Epithelial cell of proximal tubule (primary cell): ENCODE measurements around the gene RNASET2. TPM values are rescaled to one million over a fixed set of nuclear protein-coding genes. Genes with fewer than 3 reads are reported as not detected.

Experiments used
- DNase-seq: peaks from one replicate; pipeline ENCODE4 v3.0.0-alpha.2; 2011; ENCODE audit warnings: low read depth
- H3K4me3 ChIP-seq: 2 replicates; pipeline ENCODE4 v1.5.1; 2011; ENCODE audit warnings: low read depth, mild to moderate bottlenecking, low read length
- total RNA-seq: library from RNA; depleted of rRNA; stranded (reverse); fragments of >200 nt; gene quantifications from 2 replicates; pipeline ENCODE4 v1.2.3, GENCODE V29; 2015
- TF ChIP-seq, protein P1 (sequence below): conservative IDR thresholded peaks from 2 replicates; pipeline ENCODE4 v1.5.1; 2012; ENCODE audit warnings: low read depth, mild to moderate bottlenecking, low read length

RNASET2 gene
- total RNA-seq, 1 donor from 2014 or later, result 358 TPM

DNA sequence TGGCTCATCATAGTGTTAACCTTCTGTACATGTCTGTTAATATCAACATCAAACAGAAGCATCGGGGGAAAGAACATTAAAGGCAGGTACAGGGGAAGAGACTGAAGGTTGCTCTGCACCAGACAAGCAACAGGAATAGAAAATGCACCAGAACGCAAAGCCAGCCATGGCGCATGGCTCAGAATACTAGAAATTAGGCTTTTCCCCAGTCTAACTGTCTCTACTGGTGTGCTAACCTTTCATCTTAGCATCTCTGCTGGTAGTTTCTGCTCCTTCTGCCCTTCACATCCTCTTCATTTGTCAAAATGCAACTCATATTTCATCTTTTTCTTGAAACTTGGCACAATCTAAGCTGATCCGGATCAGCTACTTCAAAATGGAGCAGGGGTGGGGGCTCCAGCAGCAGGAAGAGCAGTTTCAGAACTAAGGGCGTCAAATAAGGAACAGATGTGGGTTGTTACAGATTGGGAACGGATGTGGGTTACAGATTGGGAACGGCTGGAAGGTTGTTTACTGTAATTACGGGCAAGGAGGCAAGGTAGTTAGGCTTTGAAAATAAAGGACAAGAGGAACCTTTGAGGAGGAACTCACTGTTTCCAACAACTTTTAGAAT lies 13.1 kb upstream of the RNASET2 start:
- TF ChIP-seq, protein P1, sequence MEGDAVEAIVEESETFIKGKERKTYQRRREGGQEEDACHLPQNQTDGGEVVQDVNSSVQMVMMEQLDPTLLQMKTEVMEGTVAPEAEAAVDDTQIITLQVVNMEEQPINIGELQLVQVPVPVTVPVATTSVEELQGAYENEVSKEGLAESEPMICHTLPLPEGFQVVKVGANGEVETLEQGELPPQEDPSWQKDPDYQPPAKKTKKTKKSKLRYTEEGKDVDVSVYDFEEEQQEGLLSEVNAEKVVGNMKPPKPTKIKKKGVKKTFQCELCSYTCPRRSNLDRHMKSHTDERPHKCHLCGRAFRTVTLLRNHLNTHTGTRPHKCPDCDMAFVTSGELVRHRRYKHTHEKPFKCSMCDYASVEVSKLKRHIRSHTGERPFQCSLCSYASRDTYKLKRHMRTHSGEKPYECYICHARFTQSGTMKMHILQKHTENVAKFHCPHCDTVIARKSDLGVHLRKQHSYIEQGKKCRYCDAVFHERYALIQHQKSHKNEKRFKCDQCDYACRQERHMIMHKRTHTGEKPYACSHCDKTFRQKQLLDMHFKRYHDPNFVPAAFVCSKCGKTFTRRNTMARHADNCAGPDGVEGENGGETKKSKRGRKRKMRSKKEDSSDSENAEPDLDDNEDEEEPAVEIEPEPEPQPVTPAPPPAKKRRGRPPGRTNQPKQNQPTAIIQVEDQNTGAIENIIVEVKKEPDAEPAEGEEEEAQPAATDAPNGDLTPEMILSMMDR, result no peak
- DNase-seq, result no peak
- H3K4me3 ChIP-seq, result no peak overlapping the region

DNA sequence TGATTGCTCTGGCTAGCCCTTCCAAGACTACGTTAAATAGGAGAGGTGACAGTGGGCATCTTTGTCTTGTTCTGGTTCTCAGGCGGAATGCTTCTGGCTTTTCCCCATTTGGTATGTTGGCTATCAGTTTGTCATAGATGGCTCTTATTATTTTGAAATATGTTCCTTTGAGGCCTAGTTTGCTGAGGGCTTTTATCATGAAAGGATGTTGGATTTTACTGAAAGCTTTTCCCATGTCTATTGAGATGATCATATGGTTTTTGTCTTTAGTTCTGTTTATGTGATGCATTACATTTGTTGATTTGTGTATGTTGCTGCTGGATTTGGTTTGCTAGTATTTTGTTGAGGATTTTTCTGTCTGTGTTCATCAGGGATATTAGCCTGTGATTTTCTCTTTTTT lies 9.9 kb upstream of the RNASET2 start:
- no peak overlapping the region for H3K4me3 ChIP-seq
- DNase-seq, result no peak
- TF ChIP-seq, protein P1, result no peak

DNA sequence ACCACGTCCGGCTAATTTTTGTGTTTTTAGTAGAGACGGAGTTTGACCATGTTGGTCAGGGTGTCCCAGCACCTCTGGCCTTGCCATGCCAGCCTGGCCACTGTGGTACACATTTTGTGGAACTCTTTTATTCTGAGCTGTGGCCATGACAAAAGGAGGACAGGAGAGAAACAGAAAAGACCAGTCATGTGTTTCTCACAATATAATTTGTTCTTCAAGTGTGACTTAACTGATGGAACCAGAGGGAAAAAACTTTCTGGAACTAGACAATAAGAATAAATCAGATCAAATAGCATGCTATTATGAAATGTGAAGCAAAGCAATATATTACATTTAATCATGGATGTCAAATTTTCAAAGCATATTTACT lies 4.2 kb upstream of the RNASET2 start:
- TF ChIP-seq, protein P1, result no peak

DNA sequence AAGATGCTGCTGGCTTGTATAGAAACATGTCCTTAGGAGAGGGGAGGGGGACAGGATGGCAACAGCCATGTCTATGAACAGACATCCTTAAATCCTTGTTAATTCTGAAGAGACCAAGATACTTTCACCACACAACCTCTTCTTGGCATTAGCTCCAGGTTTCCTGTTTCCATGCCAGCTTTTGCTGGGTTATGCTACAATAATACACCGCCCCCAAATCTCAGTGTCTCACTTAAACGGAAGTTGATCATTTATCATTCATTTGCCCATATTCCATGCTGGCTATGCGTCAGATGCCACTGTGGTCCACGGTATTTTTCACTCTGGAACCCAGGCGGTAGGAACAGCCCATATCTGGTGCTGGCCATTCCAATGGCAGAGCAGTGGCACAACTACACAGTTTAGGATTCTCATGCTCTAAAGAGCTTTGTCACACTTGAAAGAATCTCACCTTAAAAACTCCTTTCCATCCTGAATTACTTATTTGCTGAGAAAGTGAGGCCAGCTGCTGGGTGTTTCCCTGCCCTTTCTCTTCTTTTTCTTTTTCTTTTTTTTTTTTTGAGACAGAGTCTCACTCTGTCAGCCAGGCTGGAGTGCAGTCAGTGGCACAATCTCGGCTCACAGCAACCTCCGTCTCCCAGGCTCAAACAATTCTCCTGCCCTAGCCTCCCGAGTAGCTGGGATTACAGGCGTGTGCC lies 3.7 kb upstream of the RNASET2 start:
- TF ChIP-seq, protein P1, result no peak
- no peak for DNase-seq
- H3K4me3 ChIP-seq, result no peak overlapping the region

More for the DNA sequence above, 4.2 kb upstream of the RNASET2 start:
- no peak for DNase-seq
- H3K4me3 ChIP-seq, result no peak overlapping the region

GRCh38 chr6:166958926-166959861 lies 2.8 kb upstream of the RNASET2 start:
- TF ChIP-seq, protein P1, result no peak
- no peak for DNase-seq
- no peak overlapping the region for H3K4me3 ChIP-seq

DNA sequence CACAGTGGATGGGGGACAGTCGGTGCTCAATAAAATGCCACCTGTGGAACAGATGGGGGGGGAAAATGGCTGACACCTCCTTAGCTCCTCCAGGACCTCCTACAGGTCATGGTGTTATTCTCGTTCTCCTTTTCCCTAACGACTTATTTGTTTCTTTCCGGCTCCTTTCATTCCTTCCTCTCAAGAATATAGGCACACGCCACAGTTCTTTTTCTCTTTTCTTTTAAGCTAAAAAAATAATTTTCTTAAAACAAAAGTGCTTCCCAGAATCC lies 1.4 kb upstream of the RNASET2 start:
- H3K4me3 ChIP-seq, result no peak overlapping the region
- no peak for DNase-seq
- TF ChIP-seq, protein P1, result no peak
